HFF-Myc (cell line): ENCODE data around the gene RNF32.
A peak's percentile ranks its signal among the peaks of the same experiment; 100 is the strongest.

Source experiments
- DNase-seq: peaks from one replicate; pipeline ENCODE4 v3.0.0-alpha.2; 2011; ENCODE audit warnings: low read depth; ENCODE audit errors: extremely low read depth
- H3K4me3 ChIP-seq: replicated peaks from 2 replicates; pipeline ENCODE4 v1.5.1; 2011; ENCODE audit warnings: low read depth, mild to moderate bottlenecking, control low read depth, low read length
- CTCF ChIP-seq: IDR thresholded peaks from 2 replicates; pipeline ENCODE4 v1.5.1; 2012; ENCODE audit warnings: mild to moderate bottlenecking, low read depth, low read length, control low read depth; ENCODE audit errors: missing control alignments

The RNF32 gene

GRCh38 chr7:156650042-156650441 is 9.5 kb downstream of the RNF32 start:
- no peak for DNase-seq
- no peak overlapping the region for H3K4me3 ChIP-seq
- peak; percentile 54 for TF ChIP-seq CTCF

GRCh38 chr7:156651474-156651873 is 10.9 kb downstream of the RNF32 start:
- DNase-seq, result no peak
- TF ChIP-seq CTCF, result no peak

GRCh38 chr7:156652886-156653568 is 12.5 kb downstream of the RNF32 start:
- no peak overlapping the region for H3K4me3 ChIP-seq
- no peak for DNase-seq
- TF ChIP-seq CTCF, result no peak

More at GRCh38 chr7:156651474-156651873, 10.9 kb downstream of the RNF32 start:
- no peak overlapping the region for H3K4me3 ChIP-seq

GRCh38 chr7:156654511-156655234 is 14.1 kb downstream of the RNF32 start:
- no peak for DNase-seq
- H3K4me3 ChIP-seq, result no peak overlapping the region
- TF ChIP-seq CTCF, result no peak

GRCh38 chr7:156655251-156655650 is 14.7 kb downstream of the RNF32 start:
- no peak overlapping the region for H3K4me3 ChIP-seq
- DNase-seq, result no peak
- TF ChIP-seq CTCF, result no peak

- no peak for DNase-seq
- TF ChIP-seq CTCF, result no peak
Observed at GRCh38 chr7:156655983-156656382, 15.4 kb downstream of the RNF32 start.

More at GRCh38 chr7:156655983-156656382, 15.4 kb downstream of the RNF32 start:
- no peak overlapping the region for H3K4me3 ChIP-seq
